PC-9 (cell line): ENCODE measurements around the gene ATP10B.

Experiments used
- CTCF ChIP-seq: fragments of 200-600 bp; sonication (generic); conservative IDR thresholded peaks from 2 replicates; pipeline ENCODE4 v1.6.1; 2017; ENCODE audit warnings: mixed run types, antibody characterized with exemption, mild to moderate bottlenecking, moderate library complexity
- EZH2 ChIP-seq: fragments of 200-600 bp; sonication (generic); IDR thresholded peaks from 2 replicates; pipeline ENCODE4 v1.8.0; 2017; ENCODE audit warnings: antibody characterized with exemption, low read depth

- TF ChIP-seq EZH2: no peak
- TF ChIP-seq CTCF: no peak
These were observed 223.9 kb downstream of the ATP10B start for GRCh38 chr5:160627921-160628618.
